Measurements from ENCODE around the gene SGTA.
"Not testable (repeated sequence)": the region's sequence is repeated elsewhere in the genome, so short reads cannot be mapped to it uniquely, and the experiment has no call there.

Gene SGTA

GRCh38 chr19:2792666-2793065 lies 9.6 kb upstream of the SGTA start:
- not testable (repeated sequence) for DNase-seq (ENCODE audit: low spot score)

GRCh38 chr19:2791876-2792275 lies 8.8 kb upstream of the SGTA start:
- DNase-seq (ENCODE audit: low spot score): no peak

GRCh38 chr19:2791440-2791839 lies 8.4 kb upstream of the SGTA start:
- DNase-seq (ENCODE audit: low spot score): no peak

GRCh38 chr19:2790557-2791271 lies 7.6 kb upstream of the SGTA start:
- no peak for DNase-seq (ENCODE audit: low spot score)

- DNase-seq (ENCODE audit: low spot score): no peak
Measured at GRCh38 chr19:2790194-2790556, 7.1 kb upstream of the SGTA start.

GRCh38 chr19:2788237-2788636 lies 5.2 kb upstream of the SGTA start:
- DNase-seq (ENCODE audit: low spot score): no peak

GRCh38 chr19:2787115-2787514 lies 4.0 kb upstream of the SGTA start:
- no peak for DNase-seq (ENCODE audit: low spot score)

GRCh38 chr19:2785244-2785997 lies 2.3 kb upstream of the SGTA start, which contains the start of gene THOP1:
THOP1 (plus strand) TSS chr19:2785503; CDS start chr19:2785663, 160 bp downstream.
- peak; percentile 99 for DNase-seq (ENCODE audit: low spot score)

- no peak for DNase-seq (ENCODE audit: low spot score)
Measured at GRCh38 chr19:2783781-2784145, 690 bp upstream of the SGTA start.

- DNase-seq (ENCODE audit: low spot score): no peak
Measured at GRCh38 chr19:2782329-2782935, 641 bp downstream of the SGTA start.

GRCh38 chr19:2780284-2780683 lies 2.8 kb downstream of the SGTA start:
- no peak for DNase-seq (ENCODE audit: low spot score)

GRCh38 chr19:2779121-2779740 lies 3.8 kb downstream of the SGTA start:
- DNase-seq (ENCODE audit: low spot score): no peak

- no peak for DNase-seq (ENCODE audit: low spot score)
Measured at GRCh38 chr19:2777952-2778683, 5.0 kb downstream of the SGTA start.

GRCh38 chr19:2775556-2776430 lies 7.3 kb downstream of the SGTA start:
- DNase-seq (ENCODE audit: low spot score): peak; percentile 64

- no peak for DNase-seq (ENCODE audit: low spot score)
Measured at GRCh38 chr19:2774953-2775555, 8.0 kb downstream of the SGTA start.

- DNase-seq (ENCODE audit: low spot score): no peak
Measured at GRCh38 chr19:2774083-2774679, 8.9 kb downstream of the SGTA start.

GRCh38 chr19:2771786-2772674 lies 11.0 kb downstream of the SGTA start:
- no peak for DNase-seq (ENCODE audit: low spot score)

GRCh38 chr19:2770055-2771013 lies 12.7 kb downstream of the SGTA start:
- no peak for DNase-seq (ENCODE audit: low spot score)

All from kidney tubule cell (primary cell).